KMS-11 (cell line): ENCODE data around the gene TNFAIP3.

Experiments used
- H2AFZ ChIP-seq: fragments of 200-600 bp; sonication (generic); 2 replicates; pipeline ENCODE4 v1.6.1; 2016; ENCODE audit warnings: antibody characterized with exemption, mixed run types, low read depth
- H3K27ac ChIP-seq: fragments of 200-600 bp; sonication (generic); 2 replicates; pipeline ENCODE4 v1.6.1; 2016; ENCODE audit warnings: mild to moderate bottlenecking, mixed run types
- H3K27me3 ChIP-seq: fragments of 200-600 bp; sonication (generic); 2 replicates; pipeline ENCODE4 v1.6.1; 2017; ENCODE audit warnings: mild to moderate bottlenecking, low read depth, mixed run types, moderate library complexity; ENCODE audit not compliant: insufficient read depth
- H3K36me3 ChIP-seq: fragments of 200-600 bp; sonication (generic); 2 replicates; pipeline ENCODE4 v1.6.1; 2017; ENCODE audit warnings: mild to moderate bottlenecking, mixed run types; ENCODE audit not compliant: insufficient read depth
- H3K4me1 ChIP-seq: fragments of 200-600 bp; sonication (generic); 2 replicates; pipeline ENCODE4 v1.6.1; 2016; ENCODE audit warnings: mild to moderate bottlenecking, low read depth, mixed run types; ENCODE audit not compliant: poor library complexity, severe bottlenecking
- H3K4me2 ChIP-seq: fragments of 200-600 bp; sonication (generic); 2 replicates; pipeline ENCODE4 v1.7.0; 2016; ENCODE audit warnings: mild to moderate bottlenecking, mixed run types
- H3K4me3 ChIP-seq: fragments of 200-600 bp; sonication (generic); IDR thresholded peaks from 2 replicates; pipeline ENCODE4 v1.6.1; 2017; ENCODE audit warnings: low read depth, low read length, mixed read lengths; ENCODE audit not compliant: insufficient read depth
- H3K79me2 ChIP-seq: fragments of 200-600 bp; sonication (generic); 2 replicates; pipeline ENCODE4 v1.6.1; 2016; ENCODE audit warnings: low read depth, mixed run types; ENCODE audit not compliant: insufficient read depth
- H3K9ac ChIP-seq: fragments of 200-600 bp; sonication (generic); 2 replicates; pipeline ENCODE4 v1.6.1; 2016; ENCODE audit warnings: mild to moderate bottlenecking, mixed run types
- H4K20me1 ChIP-seq: fragments of 200-600 bp; sonication (generic); 2 replicates; pipeline ENCODE4 v1.6.1; 2016; ENCODE audit warnings: mild to moderate bottlenecking, mixed run types; ENCODE audit not compliant: insufficient read depth
- TF ChIP-seq, protein P1 (sequence below): fragments of 200-600 bp; sonication (generic); conservative IDR thresholded peaks from 2 replicates; pipeline ENCODE4 v1.6.1; 2017; ENCODE audit warnings: low read depth, mild to moderate bottlenecking, antibody characterized with exemption, low read length, moderate library complexity, mixed read lengths

The TNFAIP3 gene

DNA sequence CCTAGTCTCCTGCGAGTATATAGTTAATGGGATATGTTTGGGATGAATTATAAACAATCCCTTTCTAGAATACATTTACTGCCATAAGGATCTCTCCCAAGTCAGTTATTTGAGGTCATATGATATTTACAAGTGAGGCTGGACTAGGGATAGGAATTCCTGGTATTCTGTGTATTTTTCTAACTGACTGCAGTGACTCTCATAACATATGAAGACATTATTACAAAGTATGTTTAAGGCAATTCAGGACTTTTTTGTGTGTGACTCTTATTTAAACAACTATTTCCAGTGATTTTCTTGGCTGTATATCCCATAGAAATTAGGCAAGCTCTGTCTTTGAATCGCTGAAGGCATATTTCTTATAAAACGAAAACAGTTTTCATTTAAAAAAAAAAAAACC is 18.4 kb upstream of the TNFAIP3 start:
- H3K27ac ChIP-seq: no peak overlapping the region
- no peak overlapping the region for H3K4me2 ChIP-seq
- no peaks in the 10 kb centered on the region for H3K4me1 ChIP-seq

GRCh38 chr6:137849181-137849980 is 17.7 kb upstream of the TNFAIP3 start:
- Histone ChIP-seq H2AFZ (no peak overlapping the region), H3K4me3 (no peak overlapping the region), H3K4me1 (no peaks in the 10 kb centered on the region), H3K27me3 (no peaks in the 10 kb centered on the region), H3K4me2 (no peak overlapping the region), H3K27ac (no peak overlapping the region), H3K9ac (no peak overlapping the region), H3K79me2 (no peaks in the 10 kb centered on the region), H4K20me1 (no peaks in the 10 kb centered on the region), H3K36me3 (no peaks in the 10 kb centered on the region)
- TF ChIP-seq, protein P1, sequence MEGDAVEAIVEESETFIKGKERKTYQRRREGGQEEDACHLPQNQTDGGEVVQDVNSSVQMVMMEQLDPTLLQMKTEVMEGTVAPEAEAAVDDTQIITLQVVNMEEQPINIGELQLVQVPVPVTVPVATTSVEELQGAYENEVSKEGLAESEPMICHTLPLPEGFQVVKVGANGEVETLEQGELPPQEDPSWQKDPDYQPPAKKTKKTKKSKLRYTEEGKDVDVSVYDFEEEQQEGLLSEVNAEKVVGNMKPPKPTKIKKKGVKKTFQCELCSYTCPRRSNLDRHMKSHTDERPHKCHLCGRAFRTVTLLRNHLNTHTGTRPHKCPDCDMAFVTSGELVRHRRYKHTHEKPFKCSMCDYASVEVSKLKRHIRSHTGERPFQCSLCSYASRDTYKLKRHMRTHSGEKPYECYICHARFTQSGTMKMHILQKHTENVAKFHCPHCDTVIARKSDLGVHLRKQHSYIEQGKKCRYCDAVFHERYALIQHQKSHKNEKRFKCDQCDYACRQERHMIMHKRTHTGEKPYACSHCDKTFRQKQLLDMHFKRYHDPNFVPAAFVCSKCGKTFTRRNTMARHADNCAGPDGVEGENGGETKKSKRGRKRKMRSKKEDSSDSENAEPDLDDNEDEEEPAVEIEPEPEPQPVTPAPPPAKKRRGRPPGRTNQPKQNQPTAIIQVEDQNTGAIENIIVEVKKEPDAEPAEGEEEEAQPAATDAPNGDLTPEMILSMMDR: no peak

More for the DNA sequence above, 18.4 kb upstream of the TNFAIP3 start:
- H2AFZ ChIP-seq: no peak overlapping the region
- H3K79me2 ChIP-seq: no peaks in the 10 kb centered on the region
- H3K4me3 ChIP-seq: no peak overlapping the region
- H3K27me3 ChIP-seq: no peaks in the 10 kb centered on the region
- no peaks in the 10 kb centered on the region for H4K20me1 ChIP-seq
- TF ChIP-seq, protein P1: no peak
- no peaks in the 10 kb centered on the region for H3K36me3 ChIP-seq
- no peak overlapping the region for H3K9ac ChIP-seq

GRCh38 chr6:137849981-137850714 is 16.9 kb upstream of the TNFAIP3 start:
- no peak overlapping the region for H3K27ac ChIP-seq
- no peaks in the 10 kb centered on the region for H4K20me1 ChIP-seq
- no peaks in the 10 kb centered on the region for H3K27me3 ChIP-seq
- H3K4me3 ChIP-seq: no peak overlapping the region
- no peak overlapping the region for H3K9ac ChIP-seq
- H2AFZ ChIP-seq: no peak overlapping the region
- H3K4me1 ChIP-seq: no peaks in the 10 kb centered on the region
- no peaks in the 10 kb centered on the region for H3K36me3 ChIP-seq
- H3K4me2 ChIP-seq: no peak overlapping the region
- TF ChIP-seq, protein P1: no peak
- no peaks in the 10 kb centered on the region for H3K79me2 ChIP-seq

- Histone ChIP-seq H4K20me1 (no peaks in the 10 kb centered on the region), H3K9ac (no peak overlapping the region), H3K27ac (no peak overlapping the region), H3K36me3 (no peaks in the 10 kb centered on the region), H3K4me3 (no peak overlapping the region), H3K27me3 (no peaks in the 10 kb centered on the region), H3K4me1 (no peaks in the 10 kb centered on the region), H3K79me2 (no peaks in the 10 kb centered on the region), H3K4me2 (no peak overlapping the region), H2AFZ (no peak overlapping the region)
- TF ChIP-seq, protein P1: no peak
Observed at GRCh38 chr6:137850816-137851602, 16.1 kb upstream of the TNFAIP3 start.
